Hepatocyte (in vitro differentiated cells): Measurements from ENCODE around the gene VCX. TPM values are rescaled to one million over a fixed set of nuclear protein-coding genes. Genes with fewer than 3 reads are reported as not detected.

Experiments
- DNase-seq: peaks from one replicate; pipeline ENCODE4 v3.0.0-alpha.2; 2016; ENCODE audit warnings: low spot score
- H2AFZ ChIP-seq: fragments of 200-600 bp; sonication (generic); 2 replicates; pipeline ENCODE4 v1.6.0; 2016; ENCODE audit warnings: antibody characterized with exemption, mild to moderate bottlenecking
- H3K27ac ChIP-seq: fragments of 200-600 bp; sonication (generic); 2 replicates; pipeline ENCODE4 v1.5.1; 2016; ENCODE audit warnings: mild to moderate bottlenecking
- H3K27me3 ChIP-seq: fragments of 200-600 bp; sonication (generic); 2 replicates; pipeline ENCODE4 v1.6.1; 2016
- H3K36me3 ChIP-seq: fragments of 200-600 bp; sonication (generic); replicated peaks from 2 replicates; pipeline ENCODE4 v1.5.1; 2016; ENCODE audit warnings: low read depth; ENCODE audit not compliant: insufficient read depth
- H3K4me1 ChIP-seq: fragments of 200-600 bp; sonication (generic); 2 replicates; pipeline ENCODE4 v1.5.1; 2016; ENCODE audit warnings: mild to moderate bottlenecking, moderate library complexity; ENCODE audit not compliant: insufficient read depth
- H3K4me2 ChIP-seq: fragments of 200-600 bp; sonication (generic); 2 replicates; pipeline ENCODE4 v1.6.0; 2016
- H3K4me3 ChIP-seq: fragments of 200-600 bp; sonication (generic); 2 replicates; pipeline ENCODE4 v1.5.1; 2016; ENCODE audit warnings: mild to moderate bottlenecking
- H3K79me2 ChIP-seq: fragments of 200-600 bp; sonication (generic); 2 replicates; pipeline ENCODE4 v1.6.0; 2017; ENCODE audit warnings: mild to moderate bottlenecking
- H3K9me2 ChIP-seq: fragments of 200-600 bp; sonication (generic); replicated peaks from 2 replicates; pipeline ENCODE4 v1.6.0; 2017; ENCODE audit warnings: mild to moderate bottlenecking; ENCODE audit not compliant: insufficient read depth
- H3K9me3 ChIP-seq: fragments of 200-600 bp; sonication (generic); 2 replicates; pipeline ENCODE4 v1.5.1; 2016; ENCODE audit warnings: low read depth, mild to moderate bottlenecking
- H4K20me1 ChIP-seq: fragments of 200-600 bp; sonication (generic); 2 replicates; pipeline ENCODE4 v1.6.0; 2016; ENCODE audit warnings: mild to moderate bottlenecking; ENCODE audit not compliant: insufficient read depth, poor library complexity, severe bottlenecking
- CTCF ChIP-seq: fragments of 200-600 bp; sonication (generic); IDR thresholded peaks from 2 replicates; pipeline ENCODE4 v1.5.1; 2016; ENCODE audit warnings: antibody characterized with exemption, mild to moderate bottlenecking; ENCODE audit not compliant: poor library complexity
- EZH2 ChIP-seq: fragments of 200-600 bp; sonication (generic); IDR thresholded peaks from 2 replicates; pipeline ENCODE4 v1.6.1; 2016; ENCODE audit warnings: antibody characterized with exemption, mild to moderate bottlenecking, borderline replicate concordance
- EZH2phosphoT487 ChIP-seq: fragments of 200-600 bp; sonication (generic); IDR thresholded peaks from one replicate; pipeline ENCODE4 v1.6.1; 2018; ENCODE audit warnings: antibody characterized with exemption, mild to moderate bottlenecking, low read depth, moderate library complexity; ENCODE audit not compliant: unreplicated experiment, severe bottlenecking
- WGBS: methylation state at CpG from one replicate; pipeline ENCODE4 v1.1.6; 2016; ENCODE audit warnings: low lambda C conversion rate; ENCODE audit errors: missing lambda C conversion rate; 5-methylcytosine and 5-hydroxymethylcytosine counted together
- polyA plus RNA-seq: library from polyadenylated mRNA; unstranded; fragments of >200 nt; fragmentation: Nextera tagmentation; extraction: Ambion mirVana; gene quantifications from 2 replicates; pipeline ENCODE4 v1.2.1, GENCODE V29; 2016
- total RNA-seq: library from RNA; depleted of rRNA; stranded (reverse); fragments of >200 nt; gene quantifications from 2 replicates; pipeline ENCODE4 v1.2.3, GENCODE V29; 2014

VCX gene
- total and polyA plus RNA-seq, 2 experiments from 2014 or later = not detected

- no peak overlapping the region for H2AFZ ChIP-seq
Measured at GRCh38 chrX:7891928-7892327, 49.0 kb downstream of the VCX start.

More at GRCh38 chrX:7891928-7892327, 49.0 kb downstream of the VCX start:
- H3K9me3 ChIP-seq = no peaks in the 10 kb centered on the region
- DNase-seq = no peak
- no peak for TF ChIP-seq EZH2
- no peak for TF ChIP-seq CTCF
- TF ChIP-seq EZH2phosphoT487 = no peak
- no peak overlapping the region for H3K27ac ChIP-seq
- H3K4me3 ChIP-seq = no peak overlapping the region
- 69% methylated on average over 9 of the region's 9 CpGs for whole genome bisulfite sequencing
- H3K27me3 ChIP-seq = no peaks in the 10 kb centered on the region
- H3K4me2 ChIP-seq = no peak overlapping the region
- H3K4me1 ChIP-seq = no peaks in the 10 kb centered on the region
- no peaks in the 10 kb centered on the region for H3K79me2 ChIP-seq
- H3K9me2 ChIP-seq = no peaks in the 10 kb centered on the region
- no peaks in the 10 kb centered on the region for H4K20me1 ChIP-seq
- no peaks in the 10 kb centered on the region for H3K36me3 ChIP-seq

Other genes starting within 250 kb of the VCX start
- gene PNPLA4, start 84.2 kb downstream of the VCX start, total RNA-seq = 19.8 and 23.1 TPM in 2 replicates
- gene PNPLA4, start 84.2 kb downstream of the VCX start, polyA plus RNA-seq = 30.3 and 34.1 TPM in 2 replicates